HG02840 (cell line): ENCODE data around the gene SPIN2A.
"Not testable (repeated sequence)": the region's sequence is repeated elsewhere in the genome, so short reads cannot be mapped to it uniquely, and the experiment has no call there.

Source experiments
- ATAC-seq: cut with Tn5 transposase; IDR thresholded peaks from one replicate; pipeline ENCODE4 v1.9.1; 2021; ENCODE audit warnings: mild to moderate bottlenecking, moderate library complexity, moderate number of reproducible peaks; ENCODE audit not compliant: unreplicated experiment, low FRiP score

The SPIN2A gene

GRCh38 chrX:57103489-57103888 lies 33.7 kb downstream of the SPIN2A start:
- no peak for ATAC-seq

GRCh38 chrX:57102918-57103317 lies 34.3 kb downstream of the SPIN2A start:
- ATAC-seq: not testable (repeated sequence)
